IPS-18a (cell line): Measurements from ENCODE around the gene CDH2.

Experiments used
- H3K27ac ChIP-seq: one replicate; pipeline ENCODE4 v1.5.1; 2013; ENCODE audit warnings: low read length
- H3K27me3 ChIP-seq: one replicate; pipeline ENCODE4 v1.6.1; 2013; ENCODE audit warnings: mild to moderate bottlenecking, low read length; ENCODE audit not compliant: control insufficient read depth, insufficient read depth
- H3K36me3 ChIP-seq: one replicate; pipeline ENCODE4 v1.6.1; 2013; ENCODE audit warnings: low read depth, low read length; ENCODE audit not compliant: control insufficient read depth
- H3K4me1 ChIP-seq: one replicate; pipeline ENCODE4 v1.6.1; 2013; ENCODE audit warnings: low read depth, low read length; ENCODE audit not compliant: control insufficient read depth
- H3K4me3 ChIP-seq: one replicate; pipeline ENCODE4 v1.5.1; 2013; ENCODE audit warnings: low read length
- H3K9ac ChIP-seq: one replicate; pipeline ENCODE4 v1.6.1; 2013; ENCODE audit warnings: mild to moderate bottlenecking, low read length, moderate library complexity
- H3K9me3 ChIP-seq: one replicate; pipeline ENCODE4 v1.6.1; 2013; ENCODE audit warnings: low read depth, low read length; ENCODE audit not compliant: control insufficient read depth

CDH2 gene

DNA sequence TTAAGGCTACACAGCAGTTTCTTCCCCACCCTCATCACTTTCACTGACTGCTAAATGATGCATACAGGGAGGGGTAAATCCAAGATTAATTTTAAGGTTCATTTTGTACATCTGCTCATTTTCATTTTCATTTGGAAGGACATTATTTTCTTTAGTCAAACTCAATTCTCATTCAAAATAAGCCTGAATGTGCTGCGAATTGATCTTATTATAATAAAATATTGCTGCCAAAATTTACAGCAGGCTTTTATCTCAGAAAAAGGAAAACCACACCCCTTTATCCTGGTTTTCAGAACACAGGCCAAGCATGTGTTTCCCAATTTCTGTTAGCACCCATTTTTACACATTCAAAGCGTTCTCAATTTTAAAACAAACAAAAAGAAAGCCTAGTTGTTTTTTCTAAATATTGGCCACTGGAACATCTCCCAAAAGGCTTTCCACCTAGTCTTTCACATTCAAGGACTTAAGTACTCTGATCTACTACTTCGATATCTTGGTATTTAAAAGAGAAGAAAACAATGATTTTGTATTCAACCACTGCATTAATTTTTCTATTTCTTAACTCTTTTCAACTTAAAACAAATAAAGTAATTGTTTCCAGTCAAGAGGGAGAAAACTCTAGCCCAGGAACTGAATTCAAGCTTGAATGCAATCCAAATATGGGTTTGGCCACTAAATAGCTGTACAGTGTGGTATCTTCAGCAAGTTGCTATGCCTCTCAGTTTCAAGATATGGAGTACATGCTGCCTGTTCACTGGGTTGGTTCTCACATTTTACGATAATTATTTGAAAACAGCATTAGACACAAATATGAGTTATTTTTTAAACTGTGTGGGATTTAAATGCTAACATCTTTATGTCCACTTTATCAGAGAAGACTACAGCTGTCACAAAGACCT, 52.5 kb downstream of the CDH2 start:
- H3K27me3 ChIP-seq = no peaks in the 10 kb centered on the region
- H3K4me3 ChIP-seq = no peak overlapping the region
- H3K27ac ChIP-seq = no peak overlapping the region
- H3K9ac ChIP-seq = no peak overlapping the region
- no peaks in the 10 kb centered on the region for H3K9me3 ChIP-seq
- H3K4me1 ChIP-seq = peaks cover 3% of the 10 kb centered on the region
- H3K36me3 ChIP-seq = no peaks in the 10 kb centered on the region

DNA sequence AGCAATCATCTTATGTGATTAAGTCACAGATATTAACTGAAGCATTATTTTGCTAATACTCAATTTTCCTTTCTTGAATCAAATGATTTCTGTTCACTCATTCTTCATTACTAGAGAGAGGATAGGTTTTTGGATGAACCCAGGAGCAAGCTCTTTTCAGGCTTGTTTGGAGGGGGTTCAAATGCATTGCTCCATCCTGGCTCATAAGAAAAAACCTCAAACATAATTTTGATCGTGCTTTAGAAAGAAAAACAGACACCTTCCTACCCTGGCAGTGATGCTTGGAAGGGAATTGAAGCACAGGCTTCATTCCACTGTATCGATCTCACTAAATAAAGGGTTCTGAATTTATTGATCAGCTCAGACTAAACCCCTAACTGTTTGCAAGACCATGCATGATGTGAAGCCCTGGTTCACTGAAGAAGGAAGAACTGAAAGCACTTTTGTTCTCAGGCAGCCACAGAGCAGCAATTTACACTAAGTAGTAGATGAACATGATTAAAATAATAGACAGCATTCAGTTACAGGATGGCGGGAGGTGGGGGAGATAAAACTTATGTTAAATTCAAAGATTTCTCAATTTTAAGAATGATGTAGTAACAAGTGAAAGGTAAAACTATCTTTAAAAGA, 53.4 kb downstream of the CDH2 start:
- no peak overlapping the region for H3K4me3 ChIP-seq
- H3K9ac ChIP-seq = no peak overlapping the region
- H3K27me3 ChIP-seq = no peaks in the 10 kb centered on the region
- H3K27ac ChIP-seq = no peak overlapping the region
- no peaks in the 10 kb centered on the region for H3K36me3 ChIP-seq
- no peaks in the 10 kb centered on the region for H3K9me3 ChIP-seq
- H3K4me1 ChIP-seq = no peaks in the 10 kb centered on the region

DNA sequence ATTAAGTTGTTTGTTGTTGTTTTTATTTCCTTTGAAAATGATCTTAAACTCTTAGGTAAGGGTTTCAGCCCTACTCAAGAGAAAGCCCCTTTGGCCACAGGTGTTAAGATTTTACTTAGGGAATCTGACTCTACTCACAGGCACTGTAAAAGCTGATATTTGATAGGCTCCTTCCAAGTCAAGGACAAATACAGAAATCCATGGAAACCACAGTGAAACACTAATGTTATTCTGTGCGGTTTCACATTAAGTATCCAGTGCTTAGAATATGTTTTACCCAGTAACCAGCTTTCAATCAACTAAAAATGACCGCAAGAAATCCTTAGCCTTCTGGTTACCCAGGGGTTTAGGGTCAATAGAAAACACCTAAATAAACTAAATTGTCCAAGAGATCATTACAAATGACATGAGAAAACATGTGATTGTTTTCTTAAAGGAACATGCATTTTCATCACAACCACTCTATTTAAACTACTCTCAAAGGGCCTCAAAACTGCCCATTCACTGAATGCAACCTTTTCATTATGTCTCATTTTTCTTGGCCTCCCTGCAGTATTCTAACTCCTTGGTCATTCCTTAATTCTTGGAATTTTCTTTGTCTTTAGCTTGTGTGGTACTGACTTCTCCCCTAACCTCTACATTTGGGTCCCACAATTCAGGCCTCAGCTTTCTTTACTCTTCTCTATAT, 56.0 kb downstream of the CDH2 start:
- no peak overlapping the region for H3K4me3 ChIP-seq
- H3K27me3 ChIP-seq = no peaks in the 10 kb centered on the region
- H3K36me3 ChIP-seq = no peaks in the 10 kb centered on the region
- H3K4me1 ChIP-seq = no peaks in the 10 kb centered on the region
- H3K27ac ChIP-seq = no peak overlapping the region
- H3K9ac ChIP-seq = no peak overlapping the region
- no peaks in the 10 kb centered on the region for H3K9me3 ChIP-seq

DNA sequence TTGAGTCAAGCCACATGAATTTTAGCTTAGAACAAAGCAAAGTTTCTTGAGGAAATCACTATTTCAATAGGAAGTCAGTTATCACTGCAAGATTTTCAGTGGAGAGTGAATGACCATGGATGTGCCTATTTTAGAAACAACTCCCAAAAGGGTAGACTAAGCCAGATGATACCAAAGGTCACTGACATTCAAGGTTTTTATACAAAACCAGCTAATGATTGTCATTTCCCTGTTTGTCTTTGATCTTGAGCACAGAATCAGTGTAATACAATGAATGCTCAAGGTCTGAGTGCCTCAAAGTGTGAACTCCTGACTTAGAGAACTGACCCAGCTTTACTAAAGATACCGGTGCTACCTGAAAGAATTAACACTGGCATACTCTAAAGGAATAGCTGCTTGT, 60.5 kb downstream of the CDH2 start:
- Histone ChIP-seq H3K4me3 (no peak overlapping the region), H3K9ac (no peak overlapping the region), H3K27ac (no peak overlapping the region), H3K4me1 (no peaks in the 10 kb centered on the region), H3K36me3 (no peaks in the 10 kb centered on the region), H3K27me3 (no peaks in the 10 kb centered on the region), H3K9me3 (no peaks in the 10 kb centered on the region)

DNA sequence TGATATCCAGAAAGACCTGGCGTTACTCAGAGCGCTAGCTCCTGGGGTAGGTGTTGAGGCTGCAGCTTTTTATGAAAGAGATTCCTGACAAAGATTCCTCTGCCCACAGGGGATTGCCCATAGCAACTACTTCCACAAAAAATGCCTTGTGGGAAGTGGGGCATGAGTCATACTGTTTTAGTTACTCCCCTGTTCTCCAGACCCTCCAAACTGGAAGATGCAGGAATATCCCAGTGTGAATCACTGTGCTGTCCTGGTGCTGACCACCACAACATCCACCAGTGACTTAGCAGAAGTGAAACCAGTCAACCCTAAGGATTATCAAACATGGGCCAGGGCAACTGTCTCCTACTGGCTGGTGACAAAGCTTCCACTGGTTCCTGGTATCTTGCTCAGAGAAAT, 61.8 kb downstream of the CDH2 start:
- no peak overlapping the region for H3K4me3 ChIP-seq
- no peak overlapping the region for H3K27ac ChIP-seq

DNA sequence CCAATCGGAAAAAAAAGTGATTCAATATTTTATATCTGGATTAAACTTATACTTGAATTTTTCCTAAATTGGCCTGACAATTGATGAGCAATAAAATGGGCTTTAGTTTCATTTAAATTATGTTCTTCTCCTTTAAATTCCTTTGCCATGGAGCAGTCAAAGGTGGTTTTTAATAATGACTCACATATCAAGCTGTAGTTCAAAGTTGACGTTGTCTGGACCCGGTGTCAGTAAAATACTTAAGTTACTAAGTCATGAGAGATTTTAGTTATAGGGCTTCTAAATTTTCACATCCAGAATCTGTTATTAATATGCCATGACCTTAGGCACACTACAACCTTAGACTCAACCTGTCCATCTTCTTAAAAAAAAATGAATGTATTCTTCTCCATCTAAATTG, 62.5 kb downstream of the CDH2 start:
- Histone ChIP-seq H3K4me1 (peaks cover 13% of the 10 kb centered on the region), H3K36me3 (no peaks in the 10 kb centered on the region), H3K27ac (no peak overlapping the region), H3K9me3 (no peaks in the 10 kb centered on the region), H3K4me3 (no peak overlapping the region), H3K9ac (no peak overlapping the region), H3K27me3 (no peaks in the 10 kb centered on the region)

More for the DNA sequence above, 61.8 kb downstream of the CDH2 start:
- Histone ChIP-seq H3K9me3 (no peaks in the 10 kb centered on the region), H3K36me3 (no peaks in the 10 kb centered on the region), H3K9ac (no peak overlapping the region), H3K27me3 (no peaks in the 10 kb centered on the region), H3K4me1 (peaks cover 8% of the 10 kb centered on the region)

GRCh38 chr18:28113271-28114029, 63.5 kb downstream of the CDH2 start:
- no peak overlapping the region for H3K27ac ChIP-seq
- no peaks in the 10 kb centered on the region for H3K9me3 ChIP-seq
- H3K9ac ChIP-seq = no peak overlapping the region
- no peak overlapping the region for H3K4me3 ChIP-seq
- H3K27me3 ChIP-seq = no peaks in the 10 kb centered on the region
- H3K4me1 ChIP-seq = peaks cover 13% of the 10 kb centered on the region
- H3K36me3 ChIP-seq = no peaks in the 10 kb centered on the region

- H3K9me3 ChIP-seq = no peaks in the 10 kb centered on the region
- H3K4me3 ChIP-seq = no peak overlapping the region
- H3K36me3 ChIP-seq = no peaks in the 10 kb centered on the region
- H3K27me3 ChIP-seq = no peaks in the 10 kb centered on the region
- H3K9ac ChIP-seq = no peak overlapping the region
- peaks cover 13% of the 10 kb centered on the region for H3K4me1 ChIP-seq
- no peak overlapping the region for H3K27ac ChIP-seq
These were observed 64.9 kb downstream of the CDH2 start for GRCh38 chr18:28112056-28112470.

DNA sequence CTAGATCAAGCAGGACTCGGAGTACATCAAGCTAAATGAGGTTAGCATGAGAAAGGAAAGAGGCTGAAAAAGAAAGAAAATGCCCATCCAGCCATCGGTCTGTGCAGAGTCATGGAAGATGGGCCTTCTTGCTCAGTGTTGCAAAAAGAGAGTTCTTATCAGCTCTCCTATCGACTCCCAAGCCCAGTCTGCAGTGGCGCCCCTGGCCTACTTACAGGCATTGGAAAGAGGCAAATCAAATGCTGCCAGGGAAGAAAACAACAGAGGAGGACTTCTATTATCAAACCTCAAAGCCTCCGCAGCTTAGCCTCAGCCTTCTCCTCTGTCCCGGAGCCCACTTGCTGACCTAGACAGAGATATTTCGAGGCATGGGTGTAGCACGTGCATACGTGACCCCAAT, 66.0 kb downstream of the CDH2 start:
- no peak overlapping the region for H3K27ac ChIP-seq
- H3K9ac ChIP-seq = no peak overlapping the region
- no peaks in the 10 kb centered on the region for H3K9me3 ChIP-seq
- H3K4me1 ChIP-seq = peaks cover 13% of the 10 kb centered on the region
- no peaks in the 10 kb centered on the region for H3K36me3 ChIP-seq
- no peaks in the 10 kb centered on the region for H3K27me3 ChIP-seq
- H3K4me3 ChIP-seq = no peak overlapping the region

GRCh38 chr18:28109781-28110560, 67.0 kb downstream of the CDH2 start:
- H3K4me3 ChIP-seq = no peak overlapping the region
- H3K27me3 ChIP-seq = no peaks in the 10 kb centered on the region
- no peaks in the 10 kb centered on the region for H3K9me3 ChIP-seq
- H3K36me3 ChIP-seq = no peaks in the 10 kb centered on the region
- H3K27ac ChIP-seq = no peak overlapping the region
- H3K4me1 ChIP-seq = peaks cover 13% of the 10 kb centered on the region
- H3K9ac ChIP-seq = no peak overlapping the region
